Spleen (tissue), 7 donors: ENCODE results near the gene BAZ1B.

Experiments used
- POLR2A ChIP-seq, 3 donors: fragments of 450-650 bp; IDR thresholded peaks; one replicate each; pipeline ENCODE4 v1.5.1; 2017; ENCODE audit warnings: antibody characterized with exemption in 3 of 3, mild to moderate bottlenecking in 1 of 3
- TF ChIP-seq, protein P1 (sequence below), 11 experiments: fragments of 200-600 bp in 7 of 11; fragments of 450-650 bp in 4 of 11; sonication (generic) in 4 of 11; IDR thresholded peaks in 8 of 11; conservative IDR thresholded peaks in 3 of 11; 1 replicate in 7 of 11; 2 replicates in 4 of 11; pipeline versions ENCODE4 v1.4.0 to v1.8.0; 2016 to 2021; ENCODE audit warnings: antibody characterized with exemption in 11 of 11, inconsistent platforms in 4 of 11, mild to moderate bottlenecking in 1 of 11
- donor health status: DM: no; HTN: no; CAD: no; lungs with moderate emphysema.
- donor health status: DM: no; HTN: no; CAD: no.
- donor health status: DM: no; HTN: no; CAD: no.

DNA sequence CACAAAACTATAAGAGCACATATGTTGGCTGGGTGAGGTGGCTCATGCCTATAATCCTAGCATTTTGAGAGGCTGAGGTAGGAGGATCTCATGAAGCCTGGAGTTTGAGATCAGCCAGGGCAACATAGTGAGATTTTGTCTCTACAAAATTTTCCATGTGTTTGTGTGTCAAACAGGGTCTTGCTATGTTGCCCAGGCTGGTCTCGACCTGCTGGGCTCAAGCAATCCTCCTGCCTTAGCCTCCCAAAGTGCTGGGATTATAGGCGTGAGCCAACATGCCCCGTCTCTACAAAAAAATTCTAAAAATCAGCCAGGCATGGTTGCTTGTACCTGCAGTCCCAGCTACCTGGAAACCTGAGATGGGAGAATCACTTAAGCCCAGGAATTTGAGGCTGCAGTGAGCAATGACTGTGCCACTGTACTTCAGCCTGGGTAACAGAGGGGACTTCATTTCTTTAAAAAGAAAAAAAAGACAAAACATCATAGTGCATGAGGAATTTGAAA lies 60.3 kb downstream of the BAZ1B start:
- TF ChIP-seq, protein P1, sequence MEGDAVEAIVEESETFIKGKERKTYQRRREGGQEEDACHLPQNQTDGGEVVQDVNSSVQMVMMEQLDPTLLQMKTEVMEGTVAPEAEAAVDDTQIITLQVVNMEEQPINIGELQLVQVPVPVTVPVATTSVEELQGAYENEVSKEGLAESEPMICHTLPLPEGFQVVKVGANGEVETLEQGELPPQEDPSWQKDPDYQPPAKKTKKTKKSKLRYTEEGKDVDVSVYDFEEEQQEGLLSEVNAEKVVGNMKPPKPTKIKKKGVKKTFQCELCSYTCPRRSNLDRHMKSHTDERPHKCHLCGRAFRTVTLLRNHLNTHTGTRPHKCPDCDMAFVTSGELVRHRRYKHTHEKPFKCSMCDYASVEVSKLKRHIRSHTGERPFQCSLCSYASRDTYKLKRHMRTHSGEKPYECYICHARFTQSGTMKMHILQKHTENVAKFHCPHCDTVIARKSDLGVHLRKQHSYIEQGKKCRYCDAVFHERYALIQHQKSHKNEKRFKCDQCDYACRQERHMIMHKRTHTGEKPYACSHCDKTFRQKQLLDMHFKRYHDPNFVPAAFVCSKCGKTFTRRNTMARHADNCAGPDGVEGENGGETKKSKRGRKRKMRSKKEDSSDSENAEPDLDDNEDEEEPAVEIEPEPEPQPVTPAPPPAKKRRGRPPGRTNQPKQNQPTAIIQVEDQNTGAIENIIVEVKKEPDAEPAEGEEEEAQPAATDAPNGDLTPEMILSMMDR (IDR thresholded peaks at IDR 0.05 in 8 of 11, conservative IDR thresholded peaks at IDR 0.05 in 3 of 11): no peak
- TF ChIP-seq POLR2A (IDR thresholded peaks at IDR 0.05): no peak
